WTC11 (cell line): ENCODE data around the gene WSCD2.
"Not testable (repeated sequence)": the region's sequence is repeated elsewhere in the genome, so short reads cannot be mapped to it uniquely, and the experiment has no call there.

ENCODE experiments used
- AFF4 ChIP-seq: sonication (generic); formaldehyde crosslinking; IDR thresholded peaks from 2 replicates; pipeline ENCODE4 v1.8.1; 2023; ENCODE audit warnings: mild to moderate bottlenecking, missing genetic modification reagents, borderline replicate concordance
- ATF6 ChIP-seq: sonication (generic); formaldehyde crosslinking; IDR thresholded peaks from 2 replicates; pipeline ENCODE4 v1.8.1; 2023; ENCODE audit warnings: mild to moderate bottlenecking, missing genetic modification reagents
- CREM ChIP-seq: sonication (generic); formaldehyde crosslinking; IDR thresholded peaks from 2 replicates; pipeline ENCODE4 v1.8.1; 2022; ENCODE audit warnings: mild to moderate bottlenecking, missing genetic modification reagents, moderate library complexity
- CTCF ChIP-seq: fragments of 200-600 bp; IDR thresholded peaks from 2 replicates; pipeline ENCODE4 v1.8.0; 2022; ENCODE audit warnings: antibody characterized with exemption
- GABPB1 ChIP-seq: sonication (generic); formaldehyde crosslinking; IDR thresholded peaks from 2 replicates; pipeline ENCODE4 v1.8.1; 2023; ENCODE audit warnings: mild to moderate bottlenecking, missing genetic modification reagents
- GRHL2 ChIP-seq: fragments of 250-450 bp; sonication (Bioruptor Pico); IDR thresholded peaks from 2 replicates; pipeline ENCODE4 v1.8.0; 2022; ENCODE audit warnings: mild to moderate bottlenecking, moderate library complexity; ENCODE audit not compliant: insufficient replicate concordance, severe bottlenecking
- HMGXB4 ChIP-seq: sonication (generic); formaldehyde crosslinking; IDR thresholded peaks from 2 replicates; pipeline ENCODE4 v1.8.1; 2023; ENCODE audit warnings: mild to moderate bottlenecking, moderate library complexity, missing genetic modification reagents
- MAX ChIP-seq: sonication (generic); formaldehyde crosslinking; IDR thresholded peaks from 2 replicates; pipeline ENCODE4 v1.8.0; 2022; ENCODE audit warnings: mild to moderate bottlenecking, missing genetic modification reagents
- SP1 ChIP-seq: sonication (generic); formaldehyde crosslinking; conservative IDR thresholded peaks from 2 replicates; pipeline ENCODE4 v1.8.1; 2022; ENCODE audit warnings: missing genetic modification reagents
- ZNF532 ChIP-seq: fragments of 250-450 bp; sonication (Bioruptor Pico); IDR thresholded peaks from 2 replicates; pipeline ENCODE4 v1.9.0; 2021; ENCODE audit warnings: mild to moderate bottlenecking, borderline replicate concordance

GRCh38 chr12:108225101-108225500 is 96.0 kb downstream of the WSCD2 start:
- not testable (repeated sequence) for TF ChIP-seq CREM (CRISPR knock-in tag); HMGXB4 (CRISPR knock-in tag); CTCF; GRHL2; MAX (CRISPR knock-in tag); ZNF532 (CRISPR knock-in tag); GABPB1 (CRISPR knock-in tag); ATF6 (CRISPR knock-in tag); AFF4 (CRISPR knock-in tag); SP1
